Gastrocnemius medialis (tissue), 4 donors: ENCODE results near the gene QDPR.

Experiments used
- CTCF ChIP-seq, 5 experiments: fragments of 450-650 bp in 3 of 5; fragments of 200-600 bp in 2 of 5; sonication (generic) in 2 of 5; IDR thresholded peaks in 4 of 5; conservative IDR thresholded peaks in 1 of 5; 1 replicate in 4 of 5; 2 replicates in 1 of 5; pipeline ENCODE4 v1.5.1; 2016 to 2019; ENCODE audit warnings: antibody characterized with exemption in 5 of 5, mild to moderate bottlenecking in 3 of 5, moderate library complexity in 3 of 5
- POLR2A ChIP-seq, 2 donors: fragments of 450-650 bp; IDR thresholded peaks; one replicate each; pipeline ENCODE4 v1.6.1; 2017; ENCODE audit warnings: antibody characterized with exemption in 2 of 2, mild to moderate bottlenecking in 2 of 2, moderate library complexity in 2 of 2

- TF ChIP-seq CTCF (IDR thresholded peaks at IDR 0.05 in 4 of 5, conservative IDR thresholded peaks at IDR 0.05 in 1 of 5) (no peak), POLR2A (IDR thresholded peaks at IDR 0.05) (no peak)
Observed at GRCh38 chr4:17528551-17529165, 16.8 kb upstream of the QDPR start.
